GM12892 (cell line): ENCODE measurements around the gene CCNF.
A peak's percentile ranks its signal among the peaks of the same experiment; 100 is the strongest.

Experiments
- DNase-seq: peaks from one replicate; pipeline ENCODE4 v3.0.0; 2011; ENCODE audit not compliant: insufficient read length
- FAIRE-seq: peaks from 2 replicates; lab custom pipeline; 2011; peaks lifted over from hg19 to GRCh38; lab: Jason Lieb, UNC
- POLR2A ChIP-seq: IDR thresholded peaks from 2 replicates; pipeline ENCODE4 v1.6.1; 2011; ENCODE audit warnings: low read depth, low read length, control low read depth
- POLR2AphosphoS5 ChIP-seq: IDR thresholded peaks from 2 replicates; pipeline ENCODE4 v1.6.1; 2011; ENCODE audit warnings: low read depth, low read length, control low read depth
- TAF1 ChIP-seq: IDR thresholded peaks from 2 replicates; pipeline ENCODE4 v1.6.1; 2011; ENCODE audit warnings: low read depth, mild to moderate bottlenecking, control low read depth, low read length, borderline replicate concordance

CCNF gene

GRCh38 chr16:2450535-2450934, 21.3 kb downstream of the CCNF start:
- FAIRE-seq = no peak
- TF ChIP-seq POLR2A (no peak), POLR2AphosphoS5 (no peak), TAF1 (no peak)
- no peak for DNase-seq

GRCh38 chr16:2450975-2451381, 21.7 kb downstream of the CCNF start:
- no peak for TF ChIP-seq POLR2AphosphoS5
- no peak for TF ChIP-seq TAF1
- TF ChIP-seq POLR2A = no peak
- DNase-seq = no peak
- no peak for FAIRE-seq

- FAIRE-seq = no peak
- no peak for DNase-seq
- TF ChIP-seq POLR2AphosphoS5 = no peak
- TF ChIP-seq TAF1 = no peak
- no peak for TF ChIP-seq POLR2A
Measured at GRCh38 chr16:2451851-2452320, 22.6 kb downstream of the CCNF start.

- no peak for TF ChIP-seq TAF1
- no peak for TF ChIP-seq POLR2A
- TF ChIP-seq POLR2AphosphoS5 = no peak
- FAIRE-seq = no peak
Measured at GRCh38 chr16:2452650-2453049, 23.4 kb downstream of the CCNF start.

GRCh38 chr16:2455081-2455845, 26.0 kb downstream of the CCNF start:
- DNase-seq (no peak), FAIRE-seq (no peak)
- no peak for TF ChIP-seq POLR2A
- no peak for TF ChIP-seq TAF1
- TF ChIP-seq POLR2AphosphoS5 = no peak

More at GRCh38 chr16:2452650-2453049, 23.4 kb downstream of the CCNF start:
- no peak for DNase-seq

GRCh38 chr16:2456551-2457153, 27.4 kb downstream of the CCNF start:
- TF ChIP-seq POLR2AphosphoS5 = no peak
- DNase-seq (no peak), FAIRE-seq (no peak)

GRCh38 chr16:2457267-2457666, 28.0 kb downstream of the CCNF start:
- no peak for TF ChIP-seq TAF1
- TF ChIP-seq POLR2A = no peak
- TF ChIP-seq POLR2AphosphoS5 = no peak
- FAIRE-seq = no peak
- DNase-seq = no peak

- DNase-seq (no peak), FAIRE-seq (no peak)
- TF ChIP-seq TAF1 (no peak), POLR2AphosphoS5 (no peak), POLR2A (no peak)
Measured at GRCh38 chr16:2457946-2458345, 28.7 kb downstream of the CCNF start.

GRCh38 chr16:2458887-2459646, 29.8 kb downstream of the CCNF start:
- FAIRE-seq (peak; percentile 9), DNase-seq (no peak)
- TF ChIP-seq TAF1 (no peak), POLR2A (no peak; the same call in 1 of the 2 replicates), POLR2AphosphoS5 (no peak)

GRCh38 chr16:2459647-2460390, 30.6 kb downstream of the CCNF start, which contains the start of gene TEDC2:
TEDC2 (plus strand) TSS chr16:2460109; CDS start chr16:2460145, 36 bp downstream.
- peak; percentile 98 for FAIRE-seq
- TF ChIP-seq POLR2AphosphoS5 = peak; percentile 26; the same call in 1 of the 2 replicates
- TF ChIP-seq POLR2A = no peak; the same call in 1 of the 2 replicates
- peak; percentile 100 for DNase-seq

- FAIRE-seq (no peak), DNase-seq (no peak)
- TF ChIP-seq POLR2AphosphoS5 = no peak
- no peak for TF ChIP-seq POLR2A
- no peak for TF ChIP-seq TAF1
Measured at GRCh38 chr16:2460391-2460713, 31.1 kb downstream of the CCNF start.
